ENCODE measurements around the gene HIVEP3. TPM values are rescaled to one million over a fixed set of nuclear protein-coding genes. Genes with fewer than 3 reads are reported as not detected.
A peak's percentile ranks its signal among the peaks of the same experiment; 100 is the strongest.
"Not testable (repeated sequence)": the region's sequence is repeated elsewhere in the genome, so short reads cannot be mapped to it uniquely, and the experiment has no call there.

Gene HIVEP3
- total RNA-seq, 1 donor = 1.2 TPM

- TF ChIP-seq CTCF (IDR thresholded peaks at IDR 0.05; ENCODE audit: insufficient read depth, low read length) = no peak
- H3K4me3 ChIP-seq (ENCODE audit: low read depth, low read length) = no peak overlapping the region
- peak; percentile 49 for DNase-seq (ENCODE audit: low read depth)
Observed at GRCh38 chr1:41925712-41926111, 7.0 kb upstream of the HIVEP3 start.

- no peak for DNase-seq (ENCODE audit: low read depth)
- no peak for TF ChIP-seq CTCF (IDR thresholded peaks at IDR 0.05; ENCODE audit: insufficient read depth, low read length)
- H3K4me3 ChIP-seq (ENCODE audit: low read depth, low read length) = no peak overlapping the region
Observed at GRCh38 chr1:41924911-41925310, 6.2 kb upstream of the HIVEP3 start.

GRCh38 chr1:41921271-41921670 lies 2.5 kb upstream of the HIVEP3 start:
- not testable (repeated sequence) for DNase-seq (ENCODE audit: low read depth); H3K4me3 ChIP-seq (ENCODE audit: low read depth, low read length)

- no peak for TF ChIP-seq CTCF (IDR thresholded peaks at IDR 0.05; ENCODE audit: insufficient read depth, low read length)
- peak; percentile 44 for DNase-seq (ENCODE audit: low read depth)
- H3K4me3 ChIP-seq (ENCODE audit: low read depth, low read length) = no peak overlapping the region
Observed at GRCh38 chr1:41920658-41921057, 1.9 kb upstream of the HIVEP3 start.

- no peak for TF ChIP-seq CTCF (IDR thresholded peaks at IDR 0.05; ENCODE audit: insufficient read depth, low read length)
- no peak for DNase-seq (ENCODE audit: low read depth)
- H3K4me3 ChIP-seq (ENCODE audit: low read depth, low read length) = no peak overlapping the region
Observed at GRCh38 chr1:41919764-41920397, 1.2 kb upstream of the HIVEP3 start.

GRCh38 chr1:41919131-41919530 lies 409 bp upstream of the HIVEP3 start:
- H3K4me3 ChIP-seq (ENCODE audit: low read depth, low read length) = no peak overlapping the region
- DNase-seq (ENCODE audit: low read depth) = no peak
- TF ChIP-seq CTCF (IDR thresholded peaks at IDR 0.05; ENCODE audit: insufficient read depth, low read length) = no peak

GRCh38 chr1:41917835-41918449 lies 780 bp downstream of the HIVEP3 start:
- no peak for TF ChIP-seq CTCF (IDR thresholded peaks at IDR 0.05; ENCODE audit: insufficient read depth, low read length)
- H3K4me3 ChIP-seq (ENCODE audit: low read depth, low read length) = peak overlapping the region; percentile 73
- DNase-seq (ENCODE audit: low read depth) = peak; percentile 25

All from fibroblast of the aortic adventitia (primary cell).